Measurements from ENCODE around the gene PIK3AP1.

The PIK3AP1 gene

DNA sequence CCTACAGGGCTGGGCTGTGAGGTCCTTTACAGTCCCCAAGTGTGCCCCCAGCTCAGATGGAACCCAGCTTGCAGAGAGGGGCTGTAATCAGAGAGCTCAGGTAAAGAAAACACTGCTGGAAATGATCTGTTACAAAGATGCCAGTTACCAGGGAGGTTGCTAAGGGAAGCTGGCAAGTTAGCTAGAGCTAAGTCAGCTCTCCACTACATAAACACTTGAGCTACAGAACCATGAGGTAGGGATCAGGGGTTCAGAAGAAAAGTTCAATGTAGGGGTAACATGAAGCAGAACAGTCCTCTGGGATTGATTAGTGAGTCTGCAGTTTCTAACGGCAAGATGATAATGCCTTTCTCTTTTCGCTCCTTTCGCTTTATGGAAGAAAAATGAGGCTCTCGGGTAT lies 80.4 kb downstream of the PIK3AP1 start:
- no peak for DNase-seq

DNA sequence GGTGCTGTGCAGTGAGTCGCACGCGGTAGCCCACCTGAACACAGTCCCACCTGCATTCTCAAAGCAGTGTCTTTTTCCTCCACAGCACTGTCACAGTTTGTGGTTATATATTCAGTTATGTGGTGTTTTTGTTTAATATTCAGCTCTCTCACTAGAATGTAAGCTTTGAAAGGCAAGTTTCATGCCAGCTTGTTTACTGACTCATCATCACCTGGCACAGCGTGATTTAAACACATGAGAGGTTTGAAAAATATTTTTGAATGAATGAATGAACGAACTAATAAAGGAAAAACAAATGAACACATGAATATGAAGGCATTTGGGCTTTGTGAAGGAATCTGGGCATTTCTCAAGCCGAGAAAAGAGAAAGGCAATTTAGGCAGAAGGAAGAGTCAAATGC lies 81.6 kb downstream of the PIK3AP1 start:
- no peak for DNase-seq

DNA sequence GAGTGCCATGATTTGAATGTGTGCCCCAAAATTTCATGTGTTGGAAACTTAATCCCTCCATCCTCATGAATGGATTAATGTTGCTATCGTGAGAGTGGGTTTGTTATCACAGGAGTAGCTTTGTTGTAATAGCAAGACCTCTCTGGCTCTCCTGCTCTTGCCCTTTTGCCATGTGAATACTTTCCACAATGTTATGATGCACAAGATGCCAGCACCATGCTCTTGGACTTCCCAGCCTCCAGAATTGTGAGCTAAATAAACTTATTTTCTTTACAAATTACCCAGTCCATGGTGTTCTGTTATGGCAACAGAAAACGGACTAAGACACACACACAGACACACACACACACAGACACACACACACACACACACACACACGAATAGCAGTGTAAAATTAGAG lies 82.2 kb downstream of the PIK3AP1 start:
- DNase-seq: no peak

DNA sequence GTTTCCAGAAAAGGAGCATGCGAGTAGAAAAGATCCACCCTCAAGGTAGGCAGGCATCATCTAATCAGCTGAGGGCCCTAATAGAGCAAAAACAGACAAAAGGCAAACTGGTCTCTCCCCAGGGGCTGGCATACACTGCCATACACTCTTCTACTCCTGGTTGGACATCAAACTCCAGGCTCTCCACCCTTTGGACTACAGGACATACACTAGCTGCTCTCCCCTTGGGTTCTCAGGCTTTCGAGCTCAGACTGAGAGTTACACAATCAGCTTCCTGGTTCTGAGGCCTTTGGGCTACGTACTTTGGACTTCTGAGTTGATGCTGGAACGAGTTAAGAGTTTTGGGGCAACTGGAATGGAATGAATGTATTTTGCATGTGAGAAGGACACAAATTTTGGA lies 82.6 kb downstream of the PIK3AP1 start:
- DNase-seq: no peak

DNA sequence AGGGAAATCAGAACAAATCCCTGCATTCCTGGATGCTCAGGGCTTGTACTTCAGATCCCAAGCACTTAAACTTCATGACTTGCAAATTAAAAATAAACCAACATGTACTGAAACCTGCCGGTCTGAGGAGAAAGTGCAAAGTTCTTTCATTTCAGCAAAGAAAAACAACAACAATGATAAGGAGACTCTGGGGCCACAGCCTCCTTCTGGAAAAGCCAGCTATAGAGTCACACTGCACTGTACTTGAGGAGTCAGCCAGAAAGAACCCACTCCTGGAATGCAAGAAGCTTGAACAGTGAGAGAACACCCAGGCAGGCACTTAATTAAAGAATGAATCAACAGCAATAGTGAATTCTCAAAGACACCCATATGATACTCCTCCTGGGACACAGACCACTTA lies 83.8 kb downstream of the PIK3AP1 start:
- no peak for DNase-seq

DNA sequence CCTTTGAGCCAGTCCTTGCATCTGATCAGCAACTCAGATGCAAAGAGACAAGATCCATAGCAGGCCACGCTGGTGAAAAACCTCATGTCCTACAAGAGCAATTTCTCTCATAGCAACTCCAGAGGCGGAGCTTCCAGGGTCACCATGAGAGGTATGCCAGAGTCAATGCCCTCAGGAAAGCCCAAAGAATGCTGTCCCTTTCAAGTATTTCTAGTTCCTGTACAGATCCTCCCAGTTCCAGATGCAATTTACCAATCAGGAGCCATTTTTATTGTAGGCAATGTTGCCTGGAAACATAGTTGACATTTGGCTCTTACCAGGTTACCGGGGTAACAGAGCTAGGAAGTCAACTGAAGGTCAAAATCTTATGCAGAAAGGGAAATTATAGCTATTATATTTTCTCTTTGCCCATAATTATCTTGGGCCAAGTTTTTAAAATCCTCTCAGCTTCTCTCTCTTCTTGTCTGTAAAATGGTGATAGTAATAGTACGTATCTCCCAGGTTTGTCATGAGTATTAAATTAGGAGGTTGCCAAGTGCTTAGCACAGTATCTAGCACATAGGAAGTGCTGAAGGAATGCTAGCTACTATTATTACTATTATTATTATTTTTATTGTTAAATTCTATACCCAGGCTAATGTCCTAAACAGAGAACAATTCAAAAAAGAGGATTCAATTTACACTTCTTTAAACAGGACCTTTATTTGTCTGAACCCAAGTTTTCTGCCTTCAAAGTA lies 87.2 kb downstream of the PIK3AP1 start:
- no peak for DNase-seq

DNA sequence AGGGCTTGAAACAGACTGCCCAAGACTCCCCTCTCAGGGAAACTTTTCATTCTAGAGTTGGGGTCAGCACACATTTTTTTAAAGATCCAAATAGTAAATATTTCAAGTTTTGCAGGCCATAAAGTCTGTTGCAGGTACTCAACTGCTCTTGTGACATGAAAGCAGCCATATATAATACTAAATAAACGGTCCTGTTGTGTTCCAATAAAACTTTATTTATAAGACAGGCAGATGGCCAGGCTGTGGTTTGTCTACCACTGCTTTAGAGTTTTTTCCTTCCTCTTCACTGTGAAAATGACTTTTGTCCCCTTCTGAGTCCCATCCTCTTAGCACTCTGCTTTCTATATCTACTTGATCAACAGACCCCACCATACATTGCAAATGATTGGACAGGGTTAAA lies 93.0 kb downstream of the PIK3AP1 start:
- DNase-seq: no peak

DNA sequence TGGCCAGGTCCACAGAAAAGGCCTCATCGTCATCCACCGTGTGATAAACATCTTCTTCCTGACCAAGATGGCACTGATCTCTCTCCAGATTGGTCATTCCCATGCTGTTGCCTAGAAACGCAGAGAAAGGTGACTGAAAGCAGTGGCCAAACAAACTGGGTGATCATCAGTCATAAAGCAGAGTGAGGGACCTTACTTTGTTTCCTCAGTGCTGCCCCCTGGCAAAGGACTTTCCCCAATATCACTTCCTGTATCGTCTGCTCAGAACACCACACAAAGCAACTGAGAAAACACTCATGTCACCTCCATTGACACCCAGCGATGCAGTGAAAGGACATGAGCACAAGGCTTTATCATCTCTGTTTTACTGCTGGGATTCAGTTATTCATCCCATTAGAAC lies 93.5 kb downstream of the PIK3AP1 start:
- no peak for DNase-seq

DNA sequence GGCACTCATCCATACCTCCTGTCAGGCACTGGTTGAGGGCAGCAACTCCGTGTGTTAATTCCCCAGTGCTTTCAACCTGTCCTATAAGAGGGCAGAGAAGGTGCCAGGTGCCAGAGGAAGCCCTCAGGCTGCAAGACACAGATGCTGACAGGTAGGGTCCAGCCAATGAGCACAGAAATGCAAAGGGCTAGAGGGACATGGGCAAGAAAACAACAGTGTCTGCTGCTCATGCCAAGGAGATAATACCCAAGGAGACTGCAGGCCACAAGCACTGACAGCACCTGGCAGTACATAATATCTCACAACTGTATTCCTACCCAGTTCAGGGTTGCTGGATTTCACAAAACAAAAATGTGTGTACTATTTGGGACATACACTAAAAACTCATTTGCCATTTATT lies 95.1 kb downstream of the PIK3AP1 start:
- DNase-seq: no peak

DNA sequence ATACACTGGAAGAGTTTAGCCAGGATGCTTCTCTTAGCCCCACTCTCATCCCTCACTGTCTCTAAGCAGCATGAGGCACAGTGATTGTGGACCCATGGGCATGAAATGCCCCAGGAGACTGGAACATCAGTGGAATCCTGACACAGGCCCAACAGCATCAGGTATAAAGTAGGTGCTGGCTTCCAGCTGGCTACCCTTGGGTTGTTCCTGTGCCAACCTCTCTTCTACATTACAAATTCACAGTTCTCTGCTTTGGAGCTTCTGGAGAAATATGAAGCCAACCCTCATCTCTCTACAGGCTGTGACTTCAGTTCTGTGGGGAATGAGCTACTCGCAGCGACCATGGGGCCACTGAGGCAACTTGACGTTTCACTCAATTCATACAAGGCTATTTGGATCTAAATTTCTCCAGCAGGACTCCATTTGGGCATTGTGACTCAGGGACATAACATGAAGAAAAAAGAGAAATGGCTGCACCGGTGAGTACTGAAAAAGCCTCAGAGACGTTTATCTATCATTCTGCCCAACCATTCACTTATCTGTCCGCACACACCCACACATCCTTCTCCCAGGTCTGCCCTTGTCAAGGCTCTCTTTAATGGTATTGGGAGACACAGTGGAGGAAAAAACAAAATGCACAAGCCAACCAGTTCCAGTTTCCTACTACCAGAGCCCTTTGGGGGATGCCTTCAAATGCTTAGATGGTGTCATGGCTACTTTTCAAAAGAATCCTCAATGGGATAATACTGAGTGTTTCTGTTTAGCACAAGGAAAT lies 98.1 kb downstream of the PIK3AP1 start:
- no peak for DNase-seq

DNA sequence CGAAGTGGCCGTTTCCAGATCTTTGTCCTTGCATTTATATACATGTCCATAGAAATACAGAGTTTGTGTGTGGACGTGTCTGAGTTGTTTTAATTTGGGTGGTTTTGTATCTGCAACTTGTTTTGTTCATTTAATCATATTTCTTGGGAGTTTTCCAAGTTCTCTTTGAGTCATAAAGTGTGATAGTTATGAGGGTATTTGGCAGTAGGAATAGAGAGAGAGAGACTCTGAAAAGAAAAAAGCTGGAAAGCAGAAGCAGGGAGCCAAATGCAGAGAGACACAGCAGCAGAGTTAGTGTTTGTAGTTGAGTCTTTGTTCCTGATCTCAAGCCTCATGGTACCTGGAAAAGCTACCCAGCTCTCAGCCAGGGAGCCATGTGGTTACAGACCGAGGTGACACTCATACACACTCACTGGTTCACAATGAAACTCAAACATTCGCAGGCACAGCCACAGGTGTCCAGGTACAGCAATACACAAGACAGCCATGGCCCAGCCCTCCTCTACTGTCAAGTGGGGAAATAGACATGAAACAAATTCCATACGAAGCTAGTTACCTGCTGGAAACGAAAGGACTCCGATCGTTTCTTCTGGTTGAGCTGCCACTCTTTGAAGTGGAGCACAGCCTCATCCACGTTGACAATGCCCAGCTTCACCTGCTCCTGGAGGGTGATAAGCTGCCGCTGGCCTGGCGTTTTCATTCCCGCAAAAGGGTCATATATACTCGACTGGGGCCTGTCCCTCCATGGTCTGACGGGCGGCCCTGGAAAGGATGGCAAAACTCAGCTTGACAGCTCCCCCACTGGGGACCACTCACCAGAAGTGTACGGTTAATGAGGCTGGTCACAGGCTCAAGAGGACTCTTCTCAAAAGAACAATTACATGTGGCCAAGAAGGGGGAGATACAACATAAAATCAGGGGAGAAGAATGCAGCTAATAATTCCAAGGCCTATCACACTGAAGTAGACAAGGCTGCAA lies 100.2 kb downstream of the PIK3AP1 start:
- no peak for DNase-seq

DNA sequence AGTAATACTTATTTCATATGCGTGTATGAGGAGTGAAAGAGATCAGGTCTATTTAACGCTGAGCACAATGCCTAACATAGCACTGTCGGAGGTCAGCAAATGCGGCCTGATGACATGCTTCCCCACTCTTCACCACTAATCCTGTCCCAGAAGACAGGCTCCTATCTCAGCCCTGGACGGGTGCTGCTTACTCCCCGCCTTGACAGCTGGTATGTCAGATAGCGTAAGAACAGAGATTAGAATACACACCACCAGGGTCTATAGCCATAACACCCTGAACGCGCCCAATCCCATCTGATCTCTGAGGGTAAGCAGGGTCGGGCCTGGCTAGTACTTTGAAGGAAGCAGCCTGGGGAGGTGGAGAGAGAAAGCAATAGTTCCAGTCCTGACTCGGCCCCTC lies 101.2 kb downstream of the PIK3AP1 start:
- DNase-seq: no peak

DNA sequence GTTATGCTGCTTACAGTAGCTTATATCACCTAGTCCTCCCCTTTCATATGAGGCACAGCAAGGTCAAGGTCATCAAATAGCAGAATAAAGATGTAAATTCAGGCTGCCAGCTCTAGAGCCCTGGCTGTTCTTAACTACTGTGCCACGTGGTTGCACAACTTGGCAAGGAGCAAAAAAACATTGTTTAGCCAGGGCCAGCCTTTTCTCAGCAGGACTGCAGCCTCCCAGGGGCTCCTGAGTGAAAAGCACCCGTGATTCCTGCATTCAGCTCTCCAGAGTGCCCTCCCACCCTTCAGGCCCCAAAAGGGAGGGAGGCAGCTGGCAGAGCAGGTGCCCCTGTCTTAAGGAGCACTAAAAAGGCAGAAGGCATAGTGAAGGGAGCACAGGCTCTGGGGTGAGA lies 101.7 kb downstream of the PIK3AP1 start:
- no peak for DNase-seq

DNA sequence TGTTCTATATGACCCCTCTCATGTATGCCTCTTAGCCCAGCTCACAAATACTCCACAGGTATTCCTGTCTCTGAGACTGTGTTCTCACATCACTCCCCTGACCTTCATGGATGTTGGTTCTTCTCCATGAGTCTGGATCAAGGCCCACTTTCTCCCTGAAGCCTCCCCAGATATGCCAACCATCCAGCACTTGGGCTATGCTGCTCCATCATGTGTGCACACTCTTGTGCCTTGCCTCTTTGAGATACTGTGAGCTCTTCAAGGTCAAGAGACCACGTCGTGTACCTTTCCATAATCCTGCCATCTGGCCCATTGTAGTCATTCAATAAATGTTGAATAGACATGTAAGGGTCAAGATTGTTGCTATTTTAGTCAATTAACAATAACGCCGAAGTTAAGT lies 103.4 kb downstream of the PIK3AP1 start:
- no peak for DNase-seq

DNA sequence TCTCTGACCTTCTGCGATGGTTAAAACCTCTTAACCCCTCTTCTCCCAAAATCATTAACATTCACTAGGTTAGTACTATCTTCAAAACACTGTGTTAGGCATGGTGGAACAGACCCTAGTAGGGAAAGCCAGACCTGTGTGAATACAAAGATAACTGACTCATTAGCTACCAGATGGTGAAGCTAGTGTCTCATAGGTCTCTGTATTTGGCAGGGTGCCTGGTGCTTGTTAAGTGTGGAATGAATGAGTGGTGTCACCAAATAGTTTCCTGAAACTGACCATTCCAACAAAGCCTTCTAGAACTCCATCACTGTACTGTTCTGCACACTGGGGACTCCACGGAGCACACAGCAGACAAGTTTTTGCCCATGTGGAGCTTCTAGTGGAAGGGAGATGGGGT lies 105.8 kb downstream of the PIK3AP1 start:
- DNase-seq: no peak

DNA sequence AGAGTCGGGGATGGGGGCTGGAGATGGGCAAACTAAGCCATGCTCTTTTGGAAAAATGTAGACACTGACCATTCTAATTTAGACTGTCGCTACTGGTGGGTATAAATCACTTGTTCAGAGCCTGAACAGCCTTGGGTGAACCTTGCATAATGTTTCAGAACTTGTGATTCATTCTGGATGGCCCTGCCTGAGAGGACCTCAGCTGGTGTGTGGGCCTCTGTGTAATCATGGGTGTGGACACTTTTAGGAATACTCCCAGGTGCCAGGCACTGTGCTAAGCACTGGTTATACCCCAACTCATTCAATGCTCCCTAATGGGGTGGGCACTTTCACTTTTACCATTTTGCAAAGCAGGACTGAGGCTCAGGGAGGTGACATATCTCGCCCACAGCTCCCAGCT lies 106.7 kb downstream of the PIK3AP1 start:
- DNase-seq: no peak

DNA sequence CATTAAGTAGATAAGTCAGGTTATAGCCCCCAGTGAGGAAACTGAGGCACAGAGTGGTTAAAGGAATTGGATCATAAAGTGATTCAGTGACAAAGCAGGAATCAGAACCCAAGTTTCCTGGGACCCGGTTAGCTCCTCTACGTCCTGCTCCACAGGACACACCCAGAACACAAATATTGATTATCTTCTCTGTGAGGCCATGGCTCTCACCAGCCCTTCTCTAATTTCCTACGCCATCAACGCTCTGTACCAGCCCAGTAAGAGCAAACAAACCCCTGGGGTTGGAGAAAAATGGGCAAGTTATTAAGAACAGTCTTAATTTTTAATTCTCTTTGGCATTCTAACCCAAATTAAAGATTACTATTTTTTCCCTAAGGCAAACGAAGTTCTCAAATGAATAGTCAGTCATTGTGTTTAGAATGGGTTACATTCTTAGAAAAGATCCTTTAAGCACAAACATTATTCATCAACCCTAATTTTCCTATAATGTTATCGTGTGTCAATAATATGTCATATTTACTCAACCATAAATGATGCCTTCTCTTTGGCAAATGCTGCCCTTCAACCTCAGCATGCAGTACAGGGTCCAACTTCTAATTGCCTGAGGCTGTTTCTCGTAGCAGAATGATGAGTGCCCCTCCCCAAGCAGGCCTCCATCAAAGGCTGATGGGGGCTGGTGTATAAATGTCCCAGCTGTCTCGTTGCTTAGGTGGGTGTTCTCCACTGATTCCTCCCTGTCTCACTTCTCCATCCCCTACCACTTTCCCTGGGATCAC lies 108.1 kb downstream of the PIK3AP1 start:
- DNase-seq: no peak

DNA sequence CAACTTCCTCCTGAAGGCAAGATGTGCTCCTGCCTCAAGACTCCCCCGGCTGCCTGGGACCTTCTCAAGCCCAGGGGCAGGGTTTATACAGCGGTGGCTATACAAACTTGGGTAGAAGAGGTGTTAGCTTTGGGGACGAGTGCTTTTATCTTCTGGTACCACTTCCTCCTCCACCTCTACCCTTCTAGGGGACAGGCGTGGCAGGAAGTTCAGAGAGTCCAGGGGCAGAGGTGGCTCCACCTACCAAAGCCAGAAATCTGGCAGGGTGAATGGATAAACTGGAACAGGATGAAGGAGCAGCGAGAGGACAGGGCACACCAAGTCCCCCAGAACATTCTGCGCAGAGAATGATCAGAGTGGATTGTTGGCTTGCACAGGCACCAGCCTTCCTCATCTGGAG lies 109.5 kb downstream of the PIK3AP1 start:
- DNase-seq: no peak

DNA sequence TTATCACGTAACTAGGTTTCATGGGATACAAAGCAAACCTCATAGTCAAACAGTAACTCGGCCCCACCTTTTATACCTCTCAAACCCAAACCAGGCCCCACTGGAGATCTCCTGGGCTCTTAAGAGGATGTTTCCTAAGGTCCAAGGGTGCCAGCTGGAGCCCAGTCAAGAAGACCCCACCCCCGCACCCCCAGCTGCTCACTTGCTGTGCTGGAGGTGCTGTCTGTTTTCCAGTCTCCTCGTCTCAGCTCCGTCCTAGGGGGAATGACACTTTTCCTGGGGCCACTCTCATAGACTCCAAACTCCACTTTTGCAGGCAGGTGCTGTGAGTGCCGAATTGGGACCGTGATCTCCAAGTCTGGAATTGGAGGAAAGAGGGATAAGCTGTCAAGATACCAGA lies 110.8 kb downstream of the PIK3AP1 start:
- no peak for DNase-seq

DNA sequence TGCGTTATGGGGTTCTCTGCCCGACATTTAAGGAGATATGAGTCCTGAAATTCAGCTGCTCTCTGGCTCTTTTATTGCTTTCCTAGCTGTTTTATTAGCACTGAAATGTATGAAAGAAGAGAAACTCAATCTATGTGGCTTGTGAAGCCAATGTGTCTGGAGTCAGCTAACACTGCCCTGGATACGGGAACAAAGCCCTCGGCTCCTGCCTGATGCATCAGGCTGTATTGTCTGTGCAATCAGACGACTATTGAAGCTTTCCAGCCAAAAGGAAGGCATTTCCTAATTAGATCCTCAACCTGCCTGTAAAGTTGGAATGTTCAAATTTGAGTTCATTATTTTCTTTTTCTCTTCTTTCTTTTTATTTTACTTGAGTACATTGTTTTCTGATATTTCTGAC lies 111.5 kb downstream of the PIK3AP1 start:
- no peak for DNase-seq

DNA sequence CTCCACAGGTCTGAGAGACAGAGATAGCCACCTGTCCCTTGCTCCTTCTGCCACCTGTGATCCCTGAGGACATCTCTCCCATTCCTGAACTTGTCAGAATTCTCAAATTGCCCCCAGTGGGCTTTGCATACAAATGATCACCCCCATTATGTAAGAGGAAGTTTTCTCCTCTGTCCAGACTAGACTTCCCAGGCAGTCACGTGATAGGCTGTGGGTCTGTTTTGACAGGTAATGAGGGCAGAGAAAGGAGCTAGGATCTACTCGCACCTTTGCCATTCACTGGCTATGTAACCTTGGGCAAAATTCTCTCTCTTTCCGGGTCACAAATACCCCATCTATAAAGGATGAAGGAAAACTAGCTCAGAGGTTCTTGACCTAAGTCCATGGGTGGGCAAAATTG lies 112.1 kb downstream of the PIK3AP1 start:
- no peak for DNase-seq

DNA sequence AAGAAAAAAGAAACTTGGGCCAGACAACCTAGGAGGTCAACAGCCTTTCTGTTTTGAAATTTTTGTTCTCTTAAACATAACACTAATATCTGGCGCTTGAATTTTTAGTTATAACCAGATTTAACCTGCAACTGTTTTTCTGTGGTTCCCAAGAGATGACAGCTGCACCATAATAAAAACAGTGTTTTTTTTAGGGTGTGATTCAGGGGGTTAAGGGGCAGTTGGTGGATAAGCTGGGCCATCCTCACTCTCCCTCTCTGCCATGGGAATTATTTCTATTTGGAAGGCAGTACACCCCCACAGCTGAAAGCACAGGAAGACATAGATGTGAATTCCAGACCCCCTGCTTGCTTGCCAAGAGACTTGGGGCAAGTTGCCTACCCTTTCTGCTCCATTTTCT lies 113.4 kb downstream of the PIK3AP1 start:
- no peak for DNase-seq

DNA sequence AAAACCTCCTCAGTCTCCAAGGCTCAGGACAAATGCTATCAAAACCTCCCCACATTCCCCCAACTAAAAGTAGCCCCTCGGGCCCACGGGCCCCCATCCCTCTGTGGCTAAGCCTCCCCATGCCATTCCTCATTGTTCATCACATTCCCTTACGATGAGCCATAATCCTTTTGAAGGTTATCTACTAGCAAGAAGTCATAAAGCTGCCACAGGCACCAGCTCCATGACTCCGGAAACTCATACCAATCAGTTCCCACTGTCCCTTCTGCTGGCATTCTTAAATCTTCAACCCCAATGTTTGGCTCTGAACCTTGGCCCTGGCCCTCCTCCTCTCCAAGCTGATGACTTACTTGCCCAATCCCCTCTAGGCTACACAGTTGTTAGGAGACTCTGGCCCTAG lies 114.1 kb downstream of the PIK3AP1 start:
- DNase-seq: no peak

Measured in GF-D8 (cell line).